NCI-H1048 (cell line): ENCODE results near the gene TMEM267.
"Not testable (repeated sequence)": the region's sequence is repeated elsewhere in the genome, so short reads cannot be mapped to it uniquely, and the experiment has no call there.

ENCODE experiments used
- DNase-seq: peaks from one replicate; lab custom pipeline; 2025; lab: John Stamatoyannopoulos, UW

TMEM267 gene

GRCh38 chr5:43483298-43484105 is at the start of gene TMEM267:
TSS of gene TMEM267 (minus strand) at chr5:43483865. CDS start at chr5:43453969, 29,896 bp downstream.
- DNase-seq = peak; percentile 78

DNA sequence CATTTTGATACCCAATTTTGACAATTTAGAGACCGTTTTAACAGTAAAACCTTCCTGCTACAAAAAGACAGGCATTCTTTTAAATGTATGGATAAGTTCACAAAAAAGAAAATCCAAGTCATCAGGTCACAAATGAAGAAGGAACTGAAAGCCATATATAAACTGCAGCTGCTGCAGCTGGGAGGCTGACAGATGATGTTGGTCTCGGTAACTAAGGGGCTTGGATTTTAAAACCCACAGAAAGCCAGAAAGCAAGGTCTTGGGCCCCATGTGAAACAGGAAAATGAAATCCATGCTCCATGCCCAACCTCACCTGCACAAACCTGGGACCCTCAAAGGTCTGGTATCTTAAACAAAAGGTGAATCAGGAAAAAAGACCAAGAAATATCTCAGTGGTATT is 47.0 kb upstream of the TMEM267 start:
- no peak for DNase-seq

GRCh38 chr5:43523662-43524072 is 40.0 kb upstream of the TMEM267 start:
- no peak for DNase-seq

GRCh38 chr5:43520615-43521014 is 37.0 kb upstream of the TMEM267 start:
- no peak for DNase-seq

- no peak for DNase-seq
These were observed 32.0 kb upstream of the TMEM267 start for GRCh38 chr5:43515678-43516048.

DNA sequence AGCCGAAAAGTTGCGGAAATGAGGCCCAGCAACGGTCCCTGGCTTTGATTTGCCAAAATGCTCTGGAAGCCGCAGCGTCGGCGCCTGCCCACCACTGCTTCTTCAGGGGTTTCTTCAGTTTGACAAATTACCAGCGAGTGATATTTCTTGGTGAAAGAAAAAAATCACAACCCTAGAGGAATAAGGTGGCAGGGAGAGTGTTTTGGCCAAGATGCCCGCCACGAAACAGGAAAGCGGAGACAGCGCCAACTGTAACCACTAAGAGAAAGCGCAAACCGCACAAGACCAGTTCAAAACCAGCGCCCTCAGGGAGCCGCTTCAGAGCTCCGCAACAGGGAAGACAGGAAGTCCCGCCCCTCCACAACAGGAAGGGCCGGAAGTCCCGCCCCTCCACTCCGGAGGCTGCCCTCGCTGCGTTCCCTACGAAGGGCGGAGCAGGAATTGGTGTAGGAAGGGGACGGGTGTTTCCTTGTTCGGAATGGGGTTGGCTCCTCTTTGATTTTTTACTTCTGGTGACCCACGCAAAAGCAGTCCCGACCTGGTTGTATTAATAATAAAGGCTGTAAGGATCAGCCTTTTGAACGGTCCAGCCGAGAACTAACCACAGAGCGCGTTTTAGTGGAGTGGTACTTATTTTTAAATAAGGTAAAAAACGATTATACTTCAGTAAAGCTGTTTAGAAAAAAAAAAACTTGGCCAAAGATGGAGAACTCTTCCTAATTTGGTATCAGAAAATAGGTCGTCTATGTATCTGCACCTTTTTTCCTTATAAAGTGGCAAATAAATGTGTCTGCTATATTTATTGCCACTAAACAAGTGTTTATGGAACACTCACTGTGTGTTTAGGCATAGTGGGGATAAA is 31.4 kb upstream of the TMEM267 start, which contains the start of gene C5orf34:
Gene C5orf34, minus strand, starts transcription at position 333 of the 862 bp plus-strand sequence. CDS start 5,809 bp downstream, outside the sequence.
- peak; percentile 87 for DNase-seq

GRCh38 chr5:43514471-43514815 is 30.8 kb upstream of the TMEM267 start:
- DNase-seq = no peak

DNA sequence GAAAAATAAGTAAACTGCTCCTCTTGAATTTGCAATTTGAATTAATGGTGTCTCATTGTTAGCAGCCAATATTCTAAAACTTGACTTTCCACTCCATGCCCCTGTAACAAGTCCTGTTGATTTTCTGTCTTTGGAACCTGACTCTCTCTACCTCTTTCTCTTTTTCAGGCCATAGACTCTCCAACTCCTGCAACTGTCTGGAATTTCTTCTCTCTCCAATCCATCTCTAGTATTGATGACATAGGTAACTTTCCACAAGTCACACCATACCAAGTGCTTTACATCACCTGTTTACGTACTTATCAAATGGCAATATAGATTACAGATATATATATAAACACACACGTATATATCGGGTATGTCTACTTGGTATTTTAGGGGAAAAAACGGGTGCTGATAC is 30.4 kb upstream of the TMEM267 start:
- no peak for DNase-seq

GRCh38 chr5:43511062-43511461 is 27.4 kb upstream of the TMEM267 start:
- not testable (repeated sequence) for DNase-seq

GRCh38 chr5:43498581-43498980 is 14.9 kb upstream of the TMEM267 start:
- no peak for DNase-seq

DNA sequence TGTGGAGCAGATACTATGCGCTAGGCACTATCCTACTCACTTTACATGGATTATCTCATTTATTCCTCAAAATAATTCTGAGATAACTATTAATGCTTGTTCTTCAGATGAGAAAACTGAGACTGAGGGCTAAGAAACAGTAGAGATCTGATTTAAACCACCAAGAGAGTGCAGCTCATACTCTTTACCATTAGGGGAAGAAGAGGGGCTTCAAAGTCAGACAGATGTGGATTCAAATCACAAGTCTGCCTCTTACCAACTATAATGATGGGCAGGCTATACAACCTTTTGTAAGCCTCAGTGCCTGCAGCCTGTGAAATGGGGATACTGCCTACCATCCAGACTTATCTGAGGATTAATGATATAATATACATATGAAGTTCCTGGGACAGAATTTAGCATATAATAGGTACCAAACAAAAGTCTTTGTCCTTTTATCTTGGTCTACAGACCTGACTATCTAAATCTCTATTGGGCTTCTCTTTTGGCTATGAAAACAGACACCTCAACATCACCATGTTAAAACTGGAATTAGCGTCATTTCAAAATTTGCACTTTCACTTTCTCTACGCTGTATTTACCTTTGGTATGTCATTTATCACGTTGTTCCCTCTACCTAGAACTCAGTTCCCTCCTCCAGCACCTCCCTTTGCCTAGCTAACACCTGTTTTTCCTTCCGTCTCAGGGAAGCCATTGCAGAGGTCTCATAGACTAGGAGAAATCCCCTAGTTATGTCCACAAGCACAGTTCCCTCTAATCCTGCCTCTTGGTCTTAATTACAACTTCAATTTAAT is 13.8 kb upstream of the TMEM267 start:
- no peak for DNase-seq

GRCh38 chr5:43491326-43491725 is 7.7 kb upstream of the TMEM267 start:
- DNase-seq = no peak

DNA sequence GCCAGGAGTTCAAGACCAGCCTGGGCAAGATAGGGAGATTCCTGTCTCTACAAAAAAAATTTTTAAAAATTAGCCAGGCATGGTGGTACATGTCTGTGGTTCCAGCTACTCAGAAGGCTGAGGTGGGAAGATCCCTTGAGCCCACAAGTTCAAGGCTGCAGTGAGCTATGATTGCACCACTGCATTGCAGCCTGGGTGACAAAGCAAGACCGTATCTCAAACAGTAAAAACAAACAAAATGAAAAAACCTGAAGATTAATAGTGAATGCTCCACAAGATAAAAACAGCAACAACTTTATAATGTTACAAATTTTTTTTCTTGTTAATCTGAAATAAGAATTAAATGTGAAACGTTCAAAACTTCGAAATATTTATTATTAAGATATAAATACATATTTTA is 2.7 kb upstream of the TMEM267 start:
- DNase-seq = no peak

DNA sequence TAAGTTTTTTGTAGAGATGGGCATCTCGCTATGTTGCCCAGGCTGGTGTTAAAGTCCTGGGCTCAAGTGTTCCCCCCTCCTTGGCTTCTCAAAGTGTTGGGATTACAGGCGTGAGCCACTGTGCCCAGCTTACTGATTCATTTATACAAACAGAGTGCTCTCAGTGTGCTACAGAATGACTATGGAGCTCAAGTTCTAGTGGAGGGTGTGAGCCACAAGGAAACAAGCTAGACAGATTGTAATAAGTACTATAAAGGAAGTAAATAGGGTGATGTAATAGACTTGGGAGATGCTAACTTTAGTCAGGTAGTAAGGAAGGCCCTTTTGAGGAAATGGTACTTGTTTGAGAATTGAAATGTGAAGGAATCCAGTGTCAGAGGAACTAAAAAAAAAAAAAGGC is 1.7 kb upstream of the TMEM267 start:
- no peak for DNase-seq

DNA sequence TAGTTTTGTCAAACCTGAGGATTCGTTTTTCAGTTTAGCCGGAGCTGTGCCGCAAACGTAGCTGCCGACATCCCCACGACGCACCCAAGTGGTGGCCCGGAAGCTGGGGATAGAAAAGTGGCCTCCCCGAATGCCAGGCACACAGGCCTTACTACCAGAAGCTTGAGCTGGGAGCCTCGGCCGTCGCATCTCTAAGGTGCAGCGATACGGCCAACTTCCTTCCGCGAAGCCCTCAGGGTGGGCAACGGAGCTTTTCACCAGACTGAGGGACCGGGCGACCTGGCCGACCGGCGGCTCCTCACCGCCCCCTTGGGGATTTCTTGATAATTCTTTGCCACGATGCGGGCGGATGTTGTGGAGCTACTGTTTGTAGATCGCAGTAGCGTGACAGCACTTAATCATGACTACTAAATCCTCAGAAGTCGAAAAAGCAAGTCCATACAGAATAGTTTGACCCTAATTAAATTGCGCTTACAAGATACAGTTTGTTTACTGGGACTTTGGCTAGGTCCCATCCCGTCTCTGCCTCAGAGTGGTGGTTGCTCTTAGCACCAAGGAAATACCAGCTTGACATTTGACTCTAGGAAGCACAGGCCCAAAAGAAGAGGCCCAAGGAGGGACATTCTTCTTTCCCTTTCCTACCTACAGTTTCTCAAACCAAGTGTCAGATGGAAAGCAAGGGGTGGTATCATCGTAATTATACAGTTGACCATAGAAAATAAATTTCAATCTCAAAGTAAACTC is 613 bp upstream of the TMEM267 start:
- peak; percentile 40 for DNase-seq

DNA sequence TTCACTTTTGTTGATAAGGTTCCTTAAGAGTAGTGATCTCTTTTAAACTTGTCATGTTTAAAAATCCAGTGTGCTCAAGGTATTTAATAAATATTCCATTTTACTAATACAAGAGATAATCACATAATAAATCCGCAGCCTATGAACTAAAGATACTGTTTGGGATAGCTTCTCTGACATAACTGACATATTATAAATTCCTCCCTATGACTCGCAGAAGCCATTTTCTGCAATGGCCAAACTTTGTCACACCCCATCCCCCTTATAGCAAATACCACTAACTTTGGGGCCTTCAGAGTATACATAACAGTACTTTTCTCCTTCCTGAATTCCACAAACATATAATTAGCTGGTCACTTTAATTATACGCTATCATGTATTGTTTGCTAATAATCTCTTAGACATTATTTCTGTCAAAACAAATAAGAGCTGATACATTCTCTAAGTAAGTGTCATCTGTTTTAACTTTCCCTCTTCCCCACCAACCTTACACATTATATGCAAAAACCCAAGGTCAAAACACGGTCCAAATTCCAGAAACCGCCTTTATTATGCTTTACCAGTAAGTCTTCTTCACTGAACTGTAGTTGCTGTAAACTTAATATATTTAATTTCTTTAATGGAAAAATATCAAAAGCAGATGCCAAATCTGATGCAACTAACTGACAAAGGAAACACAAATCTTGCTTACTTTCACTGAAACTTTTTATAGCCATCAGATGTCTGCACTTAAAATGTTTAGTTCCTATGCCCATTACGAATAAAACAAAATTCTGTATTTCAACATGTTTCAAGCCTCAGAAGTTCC is 971 bp downstream of the TMEM267 start:
- DNase-seq = no peak

DNA sequence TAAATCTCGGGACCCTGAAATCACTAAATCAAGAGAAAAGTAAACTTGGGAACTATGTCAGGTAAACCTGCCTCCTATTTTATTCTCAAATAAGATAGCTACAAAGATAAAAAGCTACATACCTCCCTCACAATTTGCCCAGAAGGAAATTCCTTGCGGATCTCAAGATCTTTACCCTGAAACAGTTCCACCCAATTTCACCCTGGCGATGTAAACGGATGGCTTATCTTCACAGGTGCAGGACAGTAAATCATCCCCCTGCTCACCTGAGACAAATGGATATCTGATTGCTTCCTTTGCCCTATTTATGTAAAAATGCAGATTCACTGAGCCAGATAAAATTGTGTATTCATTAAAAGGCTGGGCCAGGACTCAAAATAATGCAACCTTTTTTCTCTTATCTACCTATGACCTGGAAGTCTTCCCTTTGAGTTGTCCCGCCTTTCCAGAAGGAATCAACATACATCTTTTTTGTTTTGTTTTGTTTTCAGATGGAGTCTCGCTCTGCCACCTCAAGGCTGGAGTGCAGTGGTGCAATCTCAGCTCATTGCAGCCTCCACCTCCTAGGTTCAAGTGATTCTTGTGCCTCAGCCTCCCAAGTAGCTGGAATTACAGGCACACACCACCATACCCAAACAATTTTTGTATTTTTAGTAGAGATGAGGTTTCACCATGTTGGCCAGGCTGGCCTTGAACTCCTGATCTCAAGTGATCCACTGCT is 13.8 kb downstream of the TMEM267 start:
- no peak for DNase-seq

DNA sequence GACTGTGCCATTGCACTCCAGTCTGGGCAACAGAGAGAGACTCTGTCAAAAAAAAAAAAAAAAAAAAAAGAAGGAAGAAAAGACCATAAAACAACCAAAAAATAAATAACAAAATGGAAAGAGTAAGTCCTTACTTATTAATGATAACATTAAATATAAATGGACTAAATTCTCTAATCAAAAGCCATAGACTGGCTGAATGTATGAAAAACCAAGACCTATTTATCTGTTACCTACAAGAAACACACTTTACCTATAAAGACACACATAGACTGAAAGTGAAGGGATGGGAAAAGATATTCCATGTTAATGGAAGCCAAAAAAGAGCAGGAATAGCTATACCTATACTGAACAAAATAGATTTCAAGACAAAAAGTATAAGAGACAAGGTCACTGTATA is 16.6 kb downstream of the TMEM267 start:
- DNase-seq = no peak

GRCh38 chr5:43465455-43465854 is 18.2 kb downstream of the TMEM267 start:
- DNase-seq = not testable (repeated sequence)

GRCh38 chr5:43461066-43461465 is 22.6 kb downstream of the TMEM267 start:
- DNase-seq = no peak
